ENCODE results near the gene CLSTN1. TPM values are rescaled to one million over a fixed set of nuclear protein-coding genes. Genes with fewer than 3 reads are reported as not detected.
"Not testable (repeated sequence)": the region's sequence is repeated elsewhere in the genome, so short reads cannot be mapped to it uniquely, and the experiment has no call there.

Gene CLSTN1
- total and polyA plus RNA-seq, 5 experiments from 2014 or later: 10.7 to 63.1 (median 32.3) TPM

- Mint-ChIP-seq H3K36me3 (peaks cover 0 to 74% (median 11%) of the 10 kb centered on the region in 3 donors), H3K27ac (peak overlapping the region in 2 of 10 donors; percentile 48 to 75)
- H3K27me3 Mint-ChIP-seq, H3K4me3 Mint-ChIP-seq, ATAC-seq, DNase-seq, H3K4me1 Mint-ChIP-seq, H3K9me3 Mint-ChIP-seq, POLR2A ChIA-PET: not testable (repeated sequence)
These were observed 75.4 kb downstream of the CLSTN1 start for GRCh38 chr1:9748391-9748790.

- POLR2A ChIA-PET: interaction anchor here (1.0 to 1.1 kb wide), 2 partner anchors 17 to 120 kb away, joined by 3 read pairs; no protein-coding TSS in a partner anchor
- no peak overlapping the region for H3K27ac Mint-ChIP-seq
- no peak for DNase-seq
- no peak overlapping the region for H3K4me3 Mint-ChIP-seq
- no peaks in the 10 kb centered on the region for H3K27me3 Mint-ChIP-seq
- no peaks in the 10 kb centered on the region for H3K9me3 Mint-ChIP-seq
- peaks cover 0 to 73% (median 14%) of the 10 kb centered on the region in 3 donors for H3K36me3 Mint-ChIP-seq
- peaks cover 0 to 4% (median under 1%) of the 10 kb centered on the region in 4 donors for H3K4me1 Mint-ChIP-seq
- no peak for ATAC-seq
These were observed 77.1 kb downstream of the CLSTN1 start for GRCh38 chr1:9746651-9747050.

- no peaks in the 10 kb centered on the region for H3K9me3 Mint-ChIP-seq
- no peaks in the 10 kb centered on the region for H3K27me3 Mint-ChIP-seq
- DNase-seq (no peak), ATAC-seq (no peak)
- POLR2A ChIA-PET: interaction anchor here (1.0 to 1.1 kb wide), 2 partner anchors 16 to 119 kb away, joined by 3 read pairs; no protein-coding TSS in a partner anchor
- peaks cover 0 to 4% (median 0%) of the 10 kb centered on the region in 4 donors for H3K4me1 Mint-ChIP-seq
- H3K27ac Mint-ChIP-seq: no peak overlapping the region
- peaks cover 0 to 72% (median 14%) of the 10 kb centered on the region in 3 donors for H3K36me3 Mint-ChIP-seq
- no peak overlapping the region for H3K4me3 Mint-ChIP-seq
These were observed 77.6 kb downstream of the CLSTN1 start for GRCh38 chr1:9746211-9746610.

GRCh38 chr1:9744106-9744799 lies 79.5 kb downstream of the CLSTN1 start:
- DNase-seq (peak in 1 of 10 donors; percentile 60), ATAC-seq (no peak)
- no peaks in the 10 kb centered on the region for H3K9me3 Mint-ChIP-seq
- H3K36me3 Mint-ChIP-seq: peaks cover 0 to 69% (median 22%) of the 10 kb centered on the region in 3 donors
- H3K4me3 Mint-ChIP-seq: no peak overlapping the region
- peaks cover 0 to 4% (median 0%) of the 10 kb centered on the region in 4 donors for H3K4me1 Mint-ChIP-seq
- POLR2A ChIA-PET: interaction anchor here (0.7 to 38.5 kb wide), 3 partner anchors 11 to 45 kb away, joined by 3 to 1258 read pairs (median 3); no protein-coding TSS in a partner anchor
- peak overlapping the region in 2 of 10 donors; percentile 21 to 65 for H3K27ac Mint-ChIP-seq
- no peaks in the 10 kb centered on the region for H3K27me3 Mint-ChIP-seq

- Mint-ChIP-seq H3K36me3 (peaks cover 0 to 72% (median 37%) of the 10 kb centered on the region in 3 donors), H3K4me1 (peaks cover 11 to 51% (median 28%) of the 10 kb centered on the region in 4 donors), H3K4me3 (peak overlapping the region in 3 of 10 donors; percentile 19 to 64 (median 57)), H3K27me3 (no peaks in the 10 kb centered on the region), H3K27ac (peak overlapping the region in 8 of 10 donors; percentile 51 to 91 (median 76)), H3K9me3 (no peaks in the 10 kb centered on the region)
- ATAC-seq (no peak), DNase-seq (no peak)
- POLR2A ChIA-PET: interaction anchor here (1.0 to 38.5 kb wide), 4 partner anchors 8 to 38 kb away, joined by 3 to 1258 read pairs (median 4); no protein-coding TSS in a partner anchor
These were observed 86.1 kb downstream of the CLSTN1 start for GRCh38 chr1:9737671-9738070.

- ATAC-seq: no peak
- H3K4me1 Mint-ChIP-seq: peaks cover 13 to 57% (median 34%) of the 10 kb centered on the region in 4 donors
- H3K27me3 Mint-ChIP-seq: no peaks in the 10 kb centered on the region
- POLR2A ChIA-PET: interaction anchor here (0.5 to 38.5 kb wide), 3 partner anchors 9 to 75 kb away, joined by 3 to 1258 read pairs (median 5); no protein-coding TSS in a partner anchor
- H3K9me3 Mint-ChIP-seq: no peaks in the 10 kb centered on the region
- H3K36me3 Mint-ChIP-seq: peaks cover 0 to 73% (median 40%) of the 10 kb centered on the region in 3 donors
- H3K4me3 Mint-ChIP-seq: peak overlapping the region in 2 of 10 donors; percentile 33 to 64
- H3K27ac Mint-ChIP-seq: peak overlapping the region in 8 of 10 donors; percentile 25 to 91 (median 61)
- DNase-seq: no peak
These were observed 86.7 kb downstream of the CLSTN1 start for GRCh38 chr1:9737057-9737456.

GRCh38 chr1:9736241-9736640 lies 87.5 kb downstream of the CLSTN1 start:
- Mint-ChIP-seq H3K36me3 (peaks cover 0 to 74% (median 46%) of the 10 kb centered on the region in 3 donors), H3K4me3 (peak overlapping the region in 1 of 10 donors; percentile 28), H3K27me3 (no peaks in the 10 kb centered on the region), H3K27ac (peak overlapping the region in 4 of 10 donors; percentile 15 to 72 (median 38)), H3K4me1 (peaks cover 21 to 65% (median 42%) of the 10 kb centered on the region in 4 donors), H3K9me3 (no peaks in the 10 kb centered on the region)
- DNase-seq (no peak), ATAC-seq (no peak)
- POLR2A ChIA-PET: interaction anchor here (38.5 kb wide), 1 partner anchor 37 kb away, joined by 1258 read pairs; no protein-coding TSS in a partner anchor

GRCh38 chr1:9735800-9736199 lies 88.0 kb downstream of the CLSTN1 start:
- Mint-ChIP-seq H3K4me3 (peak overlapping the region in 2 of 10 donors; percentile 10 to 24), H3K27me3 (no peaks in the 10 kb centered on the region), H3K27ac (peak overlapping the region in 7 of 10 donors; percentile 15 to 92 (median 58)), H3K36me3 (peaks cover 0 to 74% (median 49%) of the 10 kb centered on the region in 3 donors), H3K9me3 (no peaks in the 10 kb centered on the region), H3K4me1 (peaks cover 23 to 69% (median 45%) of the 10 kb centered on the region in 4 donors)
- ATAC-seq (no peak), DNase-seq (no peak)
- POLR2A ChIA-PET: interaction anchor here (38.5 kb wide), 1 partner anchor 36 kb away, joined by 1258 read pairs; no protein-coding TSS in a partner anchor

GRCh38 chr1:9733160-9733789 lies 90.5 kb downstream of the CLSTN1 start:
- peak overlapping the region; percentile 50 to 91 (median 86) for H3K27ac Mint-ChIP-seq
- POLR2A ChIA-PET: interaction anchor here (0.6 to 38.5 kb wide), 6 partner anchors 11 to 105 kb away, joined by 3 to 1258 read pairs (median 4); partner anchors contain the start of genes CLSTN1 and PIK3CD
- no peaks in the 10 kb centered on the region for H3K9me3 Mint-ChIP-seq
- no peak for ATAC-seq
- H3K36me3 Mint-ChIP-seq: peaks cover 0 to 81% (median 46%) of the 10 kb centered on the region in 3 donors
- peaks cover 34 to 84% (median 68%) of the 10 kb centered on the region in 4 donors for H3K4me1 Mint-ChIP-seq
- DNase-seq: peak in 1 of 10 donors; percentile 44
- H3K27me3 Mint-ChIP-seq: no peaks in the 10 kb centered on the region
- peak overlapping the region in 7 of 10 donors; percentile 14 to 68 (median 29) for H3K4me3 Mint-ChIP-seq

- POLR2A ChIA-PET: interaction anchor here (1.0 to 38.5 kb wide), 4 partner anchors 33 to 104 kb away, joined by 3 to 1258 read pairs (median 588); partner anchors contain the start of gene CLSTN1
- peaks cover 33 to 84% (median 70%) of the 10 kb centered on the region in 4 donors for H3K4me1 Mint-ChIP-seq
- ATAC-seq: no peak
- no peaks in the 10 kb centered on the region for H3K9me3 Mint-ChIP-seq
- DNase-seq: no peak
- no peaks in the 10 kb centered on the region for H3K27me3 Mint-ChIP-seq
- peak overlapping the region in 8 of 10 donors; percentile 2 to 79 (median 36) for H3K4me3 Mint-ChIP-seq
- peaks cover 0 to 85% (median 51%) of the 10 kb centered on the region in 3 donors for H3K36me3 Mint-ChIP-seq
- peak overlapping the region in 9 of 10 donors; percentile 59 to 97 (median 88) for H3K27ac Mint-ChIP-seq
These were observed 91.4 kb downstream of the CLSTN1 start for GRCh38 chr1:9732123-9732971.

GRCh38 chr1:9731561-9731960 lies 92.2 kb downstream of the CLSTN1 start:
- Mint-ChIP-seq H3K4me1 (peaks cover 34 to 85% (median 72%) of the 10 kb centered on the region in 4 donors), H3K27me3 (no peaks in the 10 kb centered on the region), H3K4me3 (peak overlapping the region in 8 of 10 donors; percentile 4 to 82 (median 76)), H3K27ac (peak overlapping the region; percentile 19 to 97 (median 84)), H3K9me3 (no peaks in the 10 kb centered on the region), H3K36me3 (peaks cover 0 to 87% (median 52%) of the 10 kb centered on the region in 3 donors)
- DNase-seq: no peak
- ATAC-seq: no peak
- POLR2A ChIA-PET: interaction anchor here (0.8 to 38.5 kb wide), 6 partner anchors 9 to 104 kb away, joined by 3 to 1258 read pairs (median 7); no protein-coding TSS in a partner anchor

Data from naive thymus-derived CD8-positive, alpha-beta T cell (primary cell).